Mesendoderm (in vitro differentiated cells): ENCODE data around the gene HAPLN2.
A peak's percentile ranks its signal among the peaks of the same experiment; 100 is the strongest.

ENCODE experiments used
- DNase-seq: peaks from one replicate; pipeline ENCODE4 v3.0.0; 2013
- H2AK5ac ChIP-seq: 2 replicates; pipeline ENCODE4 v1.6.1; 2013; ENCODE audit warnings: low read length, inconsistent platforms
- H2BK120ac ChIP-seq: 2 replicates; pipeline ENCODE4 v1.6.1; 2013; ENCODE audit warnings: low read depth, mild to moderate bottlenecking, low read length, moderate library complexity, mixed read lengths
- H2BK15ac ChIP-seq: replicated peaks from 2 replicates; pipeline ENCODE4 v1.6.1; 2013; ENCODE audit warnings: low read depth, mild to moderate bottlenecking, moderate library complexity
- H2BK5ac ChIP-seq: 2 replicates; pipeline ENCODE4 v1.6.1; 2013; ENCODE audit warnings: low read length, inconsistent platforms
- H3K18ac ChIP-seq: 2 replicates; pipeline ENCODE4 v1.6.1; 2013; ENCODE audit warnings: mild to moderate bottlenecking, low read length, mixed read lengths
- H3K23ac ChIP-seq: one replicate; pipeline ENCODE4 v1.6.1; 2013; ENCODE audit warnings: low read length
- H3K27ac ChIP-seq: 2 replicates; pipeline ENCODE4 v1.5.1; 2013; ENCODE audit warnings: low read depth, mild to moderate bottlenecking, inconsistent platforms, low read length, moderate library complexity
- H3K27me3 ChIP-seq: 2 replicates; pipeline ENCODE4 v1.6.1; 2013; ENCODE audit warnings: low read length, control low read depth, mild to moderate bottlenecking, inconsistent platforms; ENCODE audit not compliant: insufficient read depth, poor library complexity
- H3K36me3 ChIP-seq: 2 replicates; pipeline ENCODE4 v1.6.1; 2013; ENCODE audit warnings: low read length, inconsistent platforms; ENCODE audit not compliant: control insufficient read depth, insufficient read depth
- H3K4ac ChIP-seq: one replicate; pipeline ENCODE4 v1.6.1; 2013; ENCODE audit warnings: low read depth, mild to moderate bottlenecking, low read length, moderate library complexity
- H3K4me1 ChIP-seq: 2 replicates; pipeline ENCODE4 v1.6.1; 2013; ENCODE audit warnings: low read depth, low read length, inconsistent platforms; ENCODE audit not compliant: control insufficient read depth
- H3K4me2 ChIP-seq: 2 replicates; pipeline ENCODE4 v1.6.1; 2013; ENCODE audit warnings: low read length
- H3K4me3 ChIP-seq: 2 replicates; pipeline ENCODE4 v1.5.1; 2013; ENCODE audit warnings: mild to moderate bottlenecking, low read length
- H3K56ac ChIP-seq: one replicate; pipeline ENCODE4 v1.6.1; 2013; ENCODE audit warnings: low read length
- H3K79me1 ChIP-seq: 2 replicates; pipeline ENCODE4 v1.6.1; 2013; ENCODE audit warnings: low read length, inconsistent platforms
- H3K79me2 ChIP-seq: 2 replicates; pipeline ENCODE4 v1.6.1; 2013; ENCODE audit warnings: mild to moderate bottlenecking, low read length; ENCODE audit not compliant: control insufficient read depth, insufficient read depth
- H3K9ac ChIP-seq: 2 replicates; pipeline ENCODE4 v1.6.1; 2013; ENCODE audit warnings: low read length, inconsistent platforms
- H4K5ac ChIP-seq: one replicate; pipeline ENCODE4 v1.6.1; 2013; ENCODE audit warnings: low read length
- H4K8ac ChIP-seq: one replicate; pipeline ENCODE4 v1.6.1; 2013; ENCODE audit warnings: low read depth, mild to moderate bottlenecking, control low read depth, low read length, moderate library complexity
- WGBS: extraction: QIAGEN DNeasy Blood & Tissue Kit; methylation state at CpG from one replicate; pipeline ENCODE4 v1.1.7; 2013; ENCODE audit warnings: low lambda C conversion rate, missing lambda C conversion rate; ENCODE audit not compliant: insufficient coverage; ENCODE audit errors: extremely low coverage; 5-methylcytosine and 5-hydroxymethylcytosine counted together

The HAPLN2 gene

DNA sequence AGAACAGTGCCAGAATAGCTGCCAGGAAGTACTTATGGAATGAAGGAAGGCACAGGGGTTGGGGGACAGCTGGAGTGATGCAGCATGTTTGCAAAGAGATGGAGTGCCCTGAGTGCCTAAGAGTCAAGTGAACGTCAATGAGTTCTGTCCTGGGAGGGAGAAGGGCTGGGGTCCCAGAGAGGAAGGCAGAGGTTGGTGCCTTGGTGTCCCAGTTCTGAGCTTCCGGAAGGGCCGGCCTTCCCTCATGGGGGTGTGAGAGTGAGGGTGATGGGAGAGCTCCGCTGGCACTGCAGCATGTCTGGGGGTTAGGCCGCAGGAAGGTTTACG is 40.4 kb downstream of the HAPLN2 start:
- Histone ChIP-seq H3K79me1 (no peaks in the 10 kb centered on the region), H2AK5ac (no peak overlapping the region), H2BK5ac (peak overlapping the region; percentile 7), H3K56ac (peak overlapping the region; percentile 79), H3K27ac (no peak overlapping the region), H3K4me3 (no peak overlapping the region), H3K79me2 (no peaks in the 10 kb centered on the region), H4K8ac (no peak overlapping the region), H3K18ac (no peak overlapping the region), H3K4me1 (peaks cover 18% of the 10 kb centered on the region), H3K36me3 (no peaks in the 10 kb centered on the region), H3K4me2 (no peak overlapping the region), H4K5ac (no peak overlapping the region), H3K9ac (peak overlapping the region; percentile 42), H3K27me3 (peaks cover 5% of the 10 kb centered on the region), H2BK120ac (no peak overlapping the region), H3K4ac (no peak overlapping the region), H3K23ac (no peak overlapping the region), H2BK15ac (no peak overlapping the region)
- no CpG with 5 or more reads among the region's 6 CpGs for WGBS
- DNase-seq: no peak

GRCh38 chr1:156659988-156660751 is 41.0 kb downstream of the HAPLN2 start:
- H3K79me1 ChIP-seq: no peaks in the 10 kb centered on the region
- peak overlapping the region; percentile 35 for H3K18ac ChIP-seq
- H3K56ac ChIP-seq: peak overlapping the region; percentile 89
- H2BK120ac ChIP-seq: peak overlapping the region; percentile 23
- H3K23ac ChIP-seq: peak overlapping the region; percentile 87
- H4K8ac ChIP-seq: no peak overlapping the region
- H3K9ac ChIP-seq: peak overlapping the region; percentile 42
- H3K4me2 ChIP-seq: peak overlapping the region; percentile 10
- no peaks in the 10 kb centered on the region for H3K79me2 ChIP-seq
- peak overlapping the region; percentile 82 for H3K4ac ChIP-seq
- peak overlapping the region; percentile 92 for H2AK5ac ChIP-seq
- no peak overlapping the region for H3K4me3 ChIP-seq
- WGBS: no CpG with 5 or more reads among the region's 38 CpGs
- H3K27ac ChIP-seq: peak overlapping the region; percentile 92
- no peaks in the 10 kb centered on the region for H3K36me3 ChIP-seq
- DNase-seq: peak; percentile 99
- H4K5ac ChIP-seq: peak overlapping the region; percentile 53
- H2BK5ac ChIP-seq: peak overlapping the region; percentile 96
- H3K4me1 ChIP-seq: peaks cover 20% of the 10 kb centered on the region
- peaks cover 5% of the 10 kb centered on the region for H3K27me3 ChIP-seq
- H2BK15ac ChIP-seq: no peak overlapping the region

GRCh38 chr1:156660752-156661112 is 41.5 kb downstream of the HAPLN2 start:
- no peak overlapping the region for H2AK5ac ChIP-seq
- H4K8ac ChIP-seq: no peak overlapping the region
- H3K18ac ChIP-seq: peak overlapping the region; percentile 35
- no peaks in the 10 kb centered on the region for H3K79me1 ChIP-seq
- no peak overlapping the region for H4K5ac ChIP-seq
- peak overlapping the region; percentile 89 for H3K56ac ChIP-seq
- H3K27me3 ChIP-seq: peaks cover 5% of the 10 kb centered on the region
- H3K4me1 ChIP-seq: peaks cover 23% of the 10 kb centered on the region
- no peak overlapping the region for H3K23ac ChIP-seq
- DNase-seq: no peak
- H3K4ac ChIP-seq: peak overlapping the region; percentile 82
- H2BK5ac ChIP-seq: peak overlapping the region; percentile 96
- H3K4me2 ChIP-seq: no peak overlapping the region
- H3K9ac ChIP-seq: peak overlapping the region; percentile 30
- peak overlapping the region; percentile 23 for H2BK120ac ChIP-seq
- H3K36me3 ChIP-seq: no peaks in the 10 kb centered on the region
- WGBS: no CpG with 5 or more reads among the region's 2 CpGs
- H3K27ac ChIP-seq: peak overlapping the region; percentile 92
- H3K4me3 ChIP-seq: no peak overlapping the region
- no peak overlapping the region for H2BK15ac ChIP-seq
- H3K79me2 ChIP-seq: no peaks in the 10 kb centered on the region

DNA sequence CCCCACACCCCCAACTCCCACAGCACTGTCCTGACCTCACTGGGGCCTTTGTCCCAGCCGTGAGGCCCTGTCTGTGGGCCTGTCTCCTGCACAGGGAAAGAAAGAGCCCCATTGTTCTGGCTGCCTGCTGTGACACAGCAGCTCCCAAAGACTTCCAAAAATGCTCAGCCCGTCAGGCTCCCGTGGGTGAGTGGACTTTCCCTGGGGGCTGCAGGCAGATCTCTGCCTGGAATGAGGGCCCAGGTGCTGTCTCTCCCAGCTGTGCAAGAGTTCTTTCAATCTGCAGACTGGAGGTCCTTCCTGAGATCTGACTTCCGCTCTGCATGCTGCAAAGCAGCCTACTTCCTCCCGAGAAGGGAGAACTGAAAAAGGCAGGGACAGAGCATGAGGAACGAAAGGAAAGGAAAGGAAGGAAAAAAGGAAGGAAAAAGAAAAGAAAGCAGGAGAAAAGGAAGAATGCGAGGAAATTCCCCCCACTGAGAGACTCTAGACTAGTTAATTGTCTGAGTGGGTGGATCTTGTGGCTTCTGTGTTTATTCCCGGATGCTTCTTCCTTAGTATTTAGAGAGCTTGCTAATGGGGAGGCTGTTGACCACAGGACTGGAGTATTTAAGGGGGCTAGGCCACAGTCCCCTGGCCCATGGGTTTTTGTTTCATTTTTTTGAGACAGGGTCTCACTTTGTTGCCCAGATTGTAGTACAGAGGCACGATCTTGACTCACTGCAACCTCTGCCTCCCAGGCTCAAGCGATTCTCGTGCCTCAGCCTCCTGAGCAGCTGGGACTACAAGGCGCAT is 43.0 kb downstream of the HAPLN2 start:
- peak; percentile 63 for DNase-seq
- Histone ChIP-seq H4K8ac (no peak overlapping the region), H2BK120ac (peak overlapping the region; percentile 33), H3K27me3 (no peaks in the 10 kb centered on the region), H3K79me2 (no peaks in the 10 kb centered on the region), H2BK15ac (no peak overlapping the region), H3K4me2 (no peak overlapping the region), H3K9ac (peak overlapping the region; percentile 25), H3K23ac (peak overlapping the region; percentile 11), H3K4me1 (peaks cover 23% of the 10 kb centered on the region), H3K56ac (peak overlapping the region; percentile 75), H3K4ac (peak overlapping the region; percentile 79), H3K18ac (peak overlapping the region; percentile 65), H3K36me3 (no peaks in the 10 kb centered on the region), H2BK5ac (peak overlapping the region; percentile 38), H3K79me1 (no peaks in the 10 kb centered on the region), H3K27ac (peak overlapping the region; percentile 92), H3K4me3 (no peak overlapping the region), H4K5ac (no peak overlapping the region), H2AK5ac (peak overlapping the region; percentile 3)
- no CpG with 5 or more reads among the region's 12 CpGs for WGBS

DNA sequence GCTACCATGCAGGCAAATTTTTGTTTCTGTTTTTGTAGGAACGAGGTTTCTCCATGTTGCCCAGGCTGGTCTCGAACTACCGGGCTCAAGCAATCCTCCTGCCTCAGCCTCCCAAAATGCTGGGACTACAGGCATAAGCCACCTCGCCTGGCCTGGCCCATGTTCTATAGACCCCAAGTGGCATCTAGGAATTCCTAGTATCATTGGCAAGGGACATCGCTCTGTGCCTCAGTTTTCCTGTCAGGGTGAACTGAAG is 43.5 kb downstream of the HAPLN2 start:
- H3K79me1 ChIP-seq: no peaks in the 10 kb centered on the region
- no peak overlapping the region for H2BK120ac ChIP-seq
- no peak overlapping the region for H3K4me3 ChIP-seq
- H3K4me1 ChIP-seq: peaks cover 25% of the 10 kb centered on the region
- H2BK15ac ChIP-seq: no peak overlapping the region
- H3K23ac ChIP-seq: no peak overlapping the region
- no CpG with 5 or more reads among the region's 5 CpGs for WGBS
- peak overlapping the region; percentile 79 for H3K4ac ChIP-seq
- no peaks in the 10 kb centered on the region for H3K79me2 ChIP-seq
- no peak overlapping the region for H2BK5ac ChIP-seq
- no peak overlapping the region for H4K8ac ChIP-seq
- peak overlapping the region; percentile 65 for H3K18ac ChIP-seq
- H2AK5ac ChIP-seq: no peak overlapping the region
- no peaks in the 10 kb centered on the region for H3K27me3 ChIP-seq
- peak overlapping the region; percentile 92 for H3K27ac ChIP-seq
- no peak for DNase-seq
- H3K4me2 ChIP-seq: no peak overlapping the region
- no peaks in the 10 kb centered on the region for H3K36me3 ChIP-seq
- H3K9ac ChIP-seq: peak overlapping the region; percentile 25
- H3K56ac ChIP-seq: peak overlapping the region; percentile 71
- H4K5ac ChIP-seq: no peak overlapping the region
